Cerebellar cortex (tissue), 1 donor: ENCODE measurements around the gene HCRTR2.
A peak's percentile ranks its signal among the peaks of the same experiment; 100 is the strongest.
"Not testable (repeated sequence)": the region's sequence is repeated elsewhere in the genome, so short reads cannot be mapped to it uniquely, and the experiment has no call there.

Source experiments
- DNase-seq: peaks from one replicate; pipeline ENCODE4 v3.0.0-alpha.2; 2015; ENCODE audit warnings: low spot score

HCRTR2 gene

GRCh38 chr6:55220961-55221360 is 46.6 kb downstream of the HCRTR2 start:
- DNase-seq, result no peak

GRCh38 chr6:55227862-55228261 is 53.5 kb downstream of the HCRTR2 start:
- DNase-seq, result no peak

GRCh38 chr6:55239099-55239498 is 64.8 kb downstream of the HCRTR2 start:
- DNase-seq, result no peak

- DNase-seq, result not testable (repeated sequence)
Observed at GRCh38 chr6:55240975-55241605, 66.8 kb downstream of the HCRTR2 start.

- no peak for DNase-seq
Observed at GRCh38 chr6:55250400-55250799, 76.1 kb downstream of the HCRTR2 start.

GRCh38 chr6:55255113-55255512 is 80.8 kb downstream of the HCRTR2 start:
- no peak for DNase-seq

- no peak for DNase-seq
Observed at GRCh38 chr6:55260181-55260580, 85.9 kb downstream of the HCRTR2 start.

GRCh38 chr6:55265409-55266114 is 91.2 kb downstream of the HCRTR2 start:
- no peak for DNase-seq

GRCh38 chr6:55266896-55267295 is 92.6 kb downstream of the HCRTR2 start:
- no peak for DNase-seq

- peak; percentile 66 for DNase-seq
Observed at GRCh38 chr6:55276745-55277530, 102.6 kb downstream of the HCRTR2 start.

GRCh38 chr6:55277646-55278045 is 103.3 kb downstream of the HCRTR2 start:
- DNase-seq, result no peak

GRCh38 chr6:55281215-55281614 is 106.9 kb downstream of the HCRTR2 start:
- DNase-seq, result no peak

- no peak for DNase-seq
Observed at GRCh38 chr6:55282115-55282514, 107.8 kb downstream of the HCRTR2 start.

- DNase-seq, result no peak
Observed at GRCh38 chr6:55286824-55287223, 112.5 kb downstream of the HCRTR2 start.

- DNase-seq, result no peak
Observed at GRCh38 chr6:55290736-55291135, 116.4 kb downstream of the HCRTR2 start.

- DNase-seq, result peak; percentile 3
Observed at GRCh38 chr6:55293116-55293515, 118.8 kb downstream of the HCRTR2 start.

- not testable (repeated sequence) for DNase-seq
Observed at GRCh38 chr6:55297214-55297613, 122.9 kb downstream of the HCRTR2 start.

GRCh38 chr6:55299286-55299985 is 125.1 kb downstream of the HCRTR2 start:
- no peak for DNase-seq

GRCh38 chr6:55304747-55305146 is 130.4 kb downstream of the HCRTR2 start:
- no peak for DNase-seq

GRCh38 chr6:55319961-55320695 is 145.8 kb downstream of the HCRTR2 start:
- no peak for DNase-seq

GRCh38 chr6:55320696-55321086 is 146.4 kb downstream of the HCRTR2 start:
- DNase-seq, result no peak

- no peak for DNase-seq
Observed at GRCh38 chr6:55327169-55327568, 152.9 kb downstream of the HCRTR2 start, which contains the start of gene GFRAL. Gene GFRAL (plus strand): TSS chr6:55327469. CDS start chr6:55327555, 86 bp downstream.
